Neural cell (in vitro differentiated cells): ENCODE data around the gene FAM25G. TPM values are rescaled to one million over a fixed set of nuclear protein-coding genes. Genes with fewer than 3 reads are reported as not detected.
"Not testable (repeated sequence)": the region's sequence is repeated elsewhere in the genome, so short reads cannot be mapped to it uniquely, and the experiment has no call there.

Source experiments
- H2AFZ ChIP-seq: fragments of 200-600, 300-800 bp; sonication (generic), shearing (Covaris generic); 2 replicates; pipeline ENCODE4 v1.6.0; 2014; ENCODE audit warnings: low read depth, mild to moderate bottlenecking, antibody characterized with exemption, low read length, moderate library complexity
- H3F3A ChIP-seq: fragments of 200-600 bp; shearing (Covaris generic); 2 replicates; pipeline ENCODE4 v1.6.1; 2016; ENCODE audit warnings: mild to moderate bottlenecking, moderate library complexity, mixed read lengths, antibody characterized with exemption, low read length; ENCODE audit not compliant: insufficient read depth, poor library complexity, severe bottlenecking
- H3K27ac ChIP-seq: fragments of 200-600, 300-800 bp; sonication (generic), shearing (Covaris generic); 2 replicates; pipeline ENCODE4 v1.5.1; 2014; ENCODE audit warnings: mild to moderate bottlenecking, low read length, moderate library complexity
- H3K27me3 ChIP-seq: fragments of 300-800, 200-600 bp; sonication (generic), shearing (Covaris generic); 2 replicates; pipeline ENCODE4 v1.6.0; 2014; ENCODE audit warnings: mild to moderate bottlenecking, low read depth, low read length, moderate library complexity; ENCODE audit not compliant: insufficient read depth
- H3K36me3 ChIP-seq: fragments of 300-800, 200-600 bp; sonication (generic), shearing (Covaris generic); 2 replicates; pipeline ENCODE4 v1.5.1; 2014; ENCODE audit warnings: mild to moderate bottlenecking, antibody characterized with exemption, low read length, moderate library complexity; ENCODE audit not compliant: insufficient read depth
- H3K4me2 ChIP-seq: fragments of 300-800, 200-600 bp; sonication (generic), shearing (Covaris generic); 2 replicates; pipeline ENCODE4 v1.6.0; 2014; ENCODE audit warnings: mild to moderate bottlenecking, low read length
- H3K4me3 ChIP-seq: fragments of 300-800, 200-600 bp; sonication (generic), shearing (Covaris generic); 2 replicates; pipeline ENCODE4 v1.5.1; 2014; ENCODE audit warnings: mild to moderate bottlenecking, low read length, moderate library complexity
- H3K79me2 ChIP-seq: fragments of 200-600 bp; shearing (Covaris generic); replicated peaks from 2 replicates; pipeline ENCODE4 v1.6.0; 2014; ENCODE audit warnings: mild to moderate bottlenecking, low read length, moderate library complexity; ENCODE audit not compliant: insufficient read depth
- H3K9ac ChIP-seq: fragments of 300-800, 200-600 bp; sonication (generic), shearing (Covaris generic); 2 replicates; pipeline ENCODE4 v1.6.1; 2016; ENCODE audit warnings: mild to moderate bottlenecking, low read length, mixed read lengths
- H3K9me2 ChIP-seq: fragments of 200-600 bp; shearing (Covaris generic); 2 replicates; pipeline ENCODE4 v1.6.1; 2016; ENCODE audit warnings: mild to moderate bottlenecking, low read length, mixed read lengths; ENCODE audit not compliant: insufficient read depth
- H3K9me3 ChIP-seq: fragments of 200-600, 300-800 bp; sonication (generic), shearing (Covaris generic); 2 replicates; pipeline ENCODE4 v1.6.1; 2016; ENCODE audit warnings: mild to moderate bottlenecking, mixed run types, low read length, moderate library complexity, mixed read lengths
- H4K20me1 ChIP-seq: fragments of 200-600 bp; shearing (Covaris generic); 2 replicates; pipeline ENCODE4 v1.6.1; 2016; ENCODE audit warnings: mild to moderate bottlenecking, mixed run types; ENCODE audit not compliant: insufficient read depth
- polyA plus RNA-seq: library from polyadenylated mRNA; depleted of rRNA; stranded (reverse); fragments of >200 nt; gene quantifications from 2 replicates; pipeline ENCODE4 v1.2.3, GENCODE V29; 2014

Gene FAM25G
- polyA plus RNA-seq, 1 donor from 2014 or later, result not detected

DNA sequence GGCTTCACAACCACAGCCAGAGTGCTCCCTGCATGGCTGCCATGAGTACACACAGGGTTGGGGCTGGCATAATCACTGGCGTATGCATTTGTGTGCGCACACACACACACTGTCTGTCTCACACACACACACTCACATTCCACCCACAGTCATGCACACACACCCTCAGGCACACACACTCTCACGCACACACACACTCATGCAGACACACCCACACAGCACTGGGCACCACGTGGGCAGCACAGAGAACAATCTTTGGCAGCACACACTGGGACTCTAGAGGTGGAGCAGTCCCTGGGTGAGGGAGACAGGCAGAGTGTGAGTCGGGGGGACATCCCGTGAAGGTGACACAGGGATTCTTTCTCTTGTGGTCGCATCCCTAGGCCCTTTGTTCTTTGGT, 18.0 kb downstream of the FAM25G start:
- not testable (repeated sequence) for H3K27ac ChIP-seq, H3F3A ChIP-seq, H3K9ac ChIP-seq, H4K20me1 ChIP-seq, H2AFZ ChIP-seq, H3K4me2 ChIP-seq, H3K27me3 ChIP-seq, H3K4me3 ChIP-seq, H3K36me3 ChIP-seq, H3K79me2 ChIP-seq, H3K9me2 ChIP-seq, H3K9me3 ChIP-seq

DNA sequence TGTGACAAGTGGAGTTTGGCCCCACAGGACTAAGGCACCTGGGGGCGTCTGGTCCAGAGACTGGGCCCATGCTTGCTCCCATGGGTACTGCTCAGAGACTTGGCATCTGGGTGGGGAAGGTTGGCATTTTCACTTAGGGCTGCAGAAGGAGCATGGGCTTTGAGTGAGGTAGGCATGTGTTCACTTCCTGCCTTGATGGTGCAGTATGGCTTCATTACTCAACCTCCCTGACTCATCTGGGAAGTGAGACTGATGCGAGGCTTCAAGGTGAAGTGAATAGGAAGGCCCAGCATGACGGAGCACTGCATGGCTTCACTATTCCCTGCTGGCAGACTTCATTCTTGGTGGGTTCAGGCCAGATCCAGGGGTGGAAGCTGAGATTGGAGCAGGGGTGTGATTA, 18.9 kb downstream of the FAM25G start:
- H3K36me3 ChIP-seq, H3K27ac ChIP-seq, H3K4me2 ChIP-seq, H3K27me3 ChIP-seq, H3F3A ChIP-seq, H3K4me3 ChIP-seq, H3K9ac ChIP-seq, H4K20me1 ChIP-seq, H3K9me2 ChIP-seq, H2AFZ ChIP-seq, H3K9me3 ChIP-seq, H3K79me2 ChIP-seq: not testable (repeated sequence)

DNA sequence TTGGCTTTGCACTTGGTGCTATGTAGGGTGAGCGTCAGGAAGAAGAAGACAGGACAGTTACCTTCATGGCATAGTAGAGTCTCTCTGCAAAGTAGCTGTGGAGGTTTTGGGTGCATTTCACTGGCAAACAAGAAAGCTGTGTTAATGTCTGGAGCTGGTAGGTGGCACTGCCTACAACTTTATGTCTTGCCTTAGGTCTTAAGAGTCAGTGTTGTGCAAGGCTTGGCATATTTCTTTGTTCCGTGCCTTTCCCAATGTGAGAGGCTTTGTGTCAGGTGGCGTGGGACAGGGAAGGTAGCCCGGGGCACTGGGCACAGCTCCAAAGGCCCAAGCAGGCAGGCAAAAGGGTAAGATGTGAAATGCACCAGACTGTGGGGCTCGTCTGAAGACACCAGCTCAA, 19.4 kb downstream of the FAM25G start:
- not testable (repeated sequence) for H3K27me3 ChIP-seq, H3K9ac ChIP-seq, H3K4me2 ChIP-seq, H3K9me3 ChIP-seq, H3K9me2 ChIP-seq, H3K36me3 ChIP-seq, H2AFZ ChIP-seq, H3K27ac ChIP-seq, H3K4me3 ChIP-seq, H3K79me2 ChIP-seq, H4K20me1 ChIP-seq, H3F3A ChIP-seq

DNA sequence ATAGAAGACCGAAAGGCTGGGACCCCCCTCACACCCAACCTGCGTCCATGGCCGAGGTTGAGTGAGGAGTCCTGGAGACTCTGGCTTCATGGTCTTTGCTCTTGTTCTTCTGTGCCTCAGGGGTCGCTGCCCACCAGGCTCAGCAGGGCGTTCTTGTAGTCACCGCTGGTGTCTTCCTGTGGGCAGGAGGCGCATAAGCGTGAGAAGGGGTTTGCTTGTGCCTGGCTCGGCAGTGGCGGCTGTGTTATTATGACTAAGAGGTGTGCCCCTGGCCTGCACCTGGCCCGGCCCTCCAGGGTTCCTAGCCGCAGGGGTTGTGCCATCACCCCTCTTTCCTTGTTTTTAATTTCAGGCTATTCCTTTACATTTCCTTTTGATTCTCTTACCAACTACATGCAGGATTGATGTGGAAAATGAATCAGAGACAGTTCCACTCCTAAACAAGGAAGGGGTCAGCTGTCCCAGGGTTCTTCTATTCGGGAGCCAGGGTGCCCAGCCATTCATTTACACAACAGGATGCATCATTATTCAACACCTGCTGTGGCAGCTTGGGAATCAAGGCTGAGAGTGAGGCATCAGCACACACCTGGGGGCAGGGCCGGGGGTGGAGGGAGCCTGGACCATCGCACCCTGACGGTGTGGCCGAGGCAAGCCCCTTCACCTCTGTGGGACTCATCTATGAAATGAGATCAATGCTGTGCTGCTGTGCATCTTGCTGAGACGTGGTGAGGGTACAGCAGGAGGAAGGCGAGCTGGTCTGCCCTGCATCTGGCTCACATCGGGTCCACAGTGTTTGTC, 22.6 kb downstream of the FAM25G start:
- H3K4me3 ChIP-seq, H3K9ac ChIP-seq, H3K27me3 ChIP-seq, H3K27ac ChIP-seq, H3K9me3 ChIP-seq, H3K9me2 ChIP-seq, H3K36me3 ChIP-seq, H4K20me1 ChIP-seq, H2AFZ ChIP-seq, H3K4me2 ChIP-seq, H3K79me2 ChIP-seq, H3F3A ChIP-seq: not testable (repeated sequence)

DNA sequence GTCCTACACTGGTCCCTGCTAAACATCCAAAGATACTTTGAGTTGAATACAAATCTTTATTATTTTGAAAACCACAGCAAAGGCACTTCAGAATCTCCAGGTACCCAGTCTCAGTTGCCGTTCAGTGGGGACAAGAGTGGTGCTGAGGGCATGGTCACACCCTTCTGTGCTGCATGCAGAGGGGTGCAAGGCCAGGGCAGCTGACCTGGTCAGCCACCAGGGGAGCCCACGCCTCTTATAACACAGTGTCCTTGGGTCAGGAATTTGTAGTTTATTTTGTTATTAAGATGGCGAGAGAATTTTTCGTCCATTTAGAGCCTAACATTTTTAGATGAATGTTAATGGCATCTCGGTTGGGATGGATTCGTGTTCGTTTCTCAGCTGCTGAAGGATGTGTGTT, 23.5 kb downstream of the FAM25G start:
- not testable (repeated sequence) for H3K79me2 ChIP-seq, H3K9ac ChIP-seq, H3K27me3 ChIP-seq, H2AFZ ChIP-seq, H3K9me3 ChIP-seq, H3K36me3 ChIP-seq, H3K4me3 ChIP-seq, H3K9me2 ChIP-seq, H3K4me2 ChIP-seq, H3F3A ChIP-seq, H3K27ac ChIP-seq, H4K20me1 ChIP-seq

DNA sequence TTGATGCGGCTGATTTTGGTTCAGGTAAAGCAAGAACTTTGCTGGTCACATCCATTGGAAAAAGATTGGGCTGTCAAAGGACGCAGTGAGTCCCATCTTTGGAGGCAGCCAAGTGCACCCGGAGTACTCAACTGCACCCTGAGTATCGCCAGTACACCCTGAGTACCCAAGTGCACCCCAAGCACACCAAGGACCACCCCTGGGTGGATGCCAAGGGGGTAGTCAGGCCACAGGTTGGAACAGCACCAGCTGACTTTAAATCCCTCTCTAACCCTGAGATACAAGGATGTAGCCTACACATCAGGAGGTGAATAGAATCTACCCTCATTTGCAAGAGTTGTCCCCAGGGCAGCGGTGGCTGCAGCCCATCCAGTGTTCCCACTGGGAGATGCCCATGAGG, 24.0 kb downstream of the FAM25G start:
- not testable (repeated sequence) for H3K27me3 ChIP-seq, H3K4me2 ChIP-seq, H3K36me3 ChIP-seq, H3K9me3 ChIP-seq, H3K4me3 ChIP-seq, H3K79me2 ChIP-seq, H4K20me1 ChIP-seq, H3K27ac ChIP-seq, H2AFZ ChIP-seq, H3K9ac ChIP-seq, H3F3A ChIP-seq, H3K9me2 ChIP-seq

DNA sequence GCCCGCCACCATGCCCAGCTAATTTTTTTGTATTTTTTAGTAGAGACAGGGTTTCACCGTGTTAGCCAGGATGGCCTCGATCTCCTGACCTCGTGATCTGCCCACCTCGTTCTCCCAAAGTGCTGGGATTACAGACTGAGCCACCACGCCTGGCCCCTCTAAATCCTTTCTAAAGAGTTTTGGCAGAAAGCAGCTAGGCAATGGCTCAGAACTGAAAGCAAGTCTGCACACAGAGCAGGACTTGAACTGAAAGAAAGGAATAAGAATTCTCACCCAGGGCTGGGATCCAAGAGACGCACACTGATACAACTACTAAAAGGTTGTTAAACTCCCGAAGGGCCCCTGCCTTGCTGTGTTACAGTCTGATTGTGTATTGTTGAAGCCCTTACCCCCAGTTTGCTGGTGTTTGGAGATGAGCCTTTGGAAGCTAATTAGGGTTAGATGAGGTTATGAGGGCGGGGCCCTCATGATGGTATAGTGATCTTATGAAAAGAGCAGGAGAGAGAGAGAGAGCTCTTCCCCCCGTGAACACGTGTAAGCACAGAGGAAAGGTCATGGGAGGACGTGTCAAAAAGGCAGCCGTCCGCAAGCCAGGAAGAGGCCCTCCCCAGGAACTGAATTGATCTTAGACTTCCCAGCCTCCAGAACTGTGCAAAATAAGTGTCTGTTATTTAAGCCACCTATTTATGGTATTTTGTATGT, 26.1 kb downstream of the FAM25G start:
- H3K9me2 ChIP-seq, H2AFZ ChIP-seq, H3K27me3 ChIP-seq, H3K4me3 ChIP-seq, H3K27ac ChIP-seq, H3K9ac ChIP-seq, H3K36me3 ChIP-seq, H3K4me2 ChIP-seq, H3F3A ChIP-seq, H3K79me2 ChIP-seq, H3K9me3 ChIP-seq, H4K20me1 ChIP-seq: not testable (repeated sequence)
